ENCODE results near the gene ZFP69B.

Gene ZFP69B

GRCh38 chr1:40411843-40412242, 38.4 kb upstream of the ZFP69B start:
- TF ChIP-seq CTCF (IDR thresholded peaks at IDR 0.05), result no peak

GRCh38 chr1:40413527-40414252, 36.6 kb upstream of the ZFP69B start:
- no peak for TF ChIP-seq CTCF (IDR thresholded peaks at IDR 0.05)

GRCh38 chr1:40414331-40414730, 35.9 kb upstream of the ZFP69B start:
- TF ChIP-seq CTCF (IDR thresholded peaks at IDR 0.05), result no peak

GRCh38 chr1:40416709-40417108, 33.6 kb upstream of the ZFP69B start:
- TF ChIP-seq CTCF (IDR thresholded peaks at IDR 0.05), result no peak

- no peak for TF ChIP-seq CTCF (IDR thresholded peaks at IDR 0.05)
These were observed 28.6 kb upstream of the ZFP69B start for GRCh38 chr1:40421431-40422384.

GRCh38 chr1:40422630-40423263, 27.5 kb upstream of the ZFP69B start:
- no peak for TF ChIP-seq CTCF (IDR thresholded peaks at IDR 0.05)

GRCh38 chr1:40423264-40423642, 27.0 kb upstream of the ZFP69B start:
- no peak for TF ChIP-seq CTCF (IDR thresholded peaks at IDR 0.05)

Data from LNCAP (cell line).